ENCODE results near the gene SDK1.

The SDK1 gene

DNA sequence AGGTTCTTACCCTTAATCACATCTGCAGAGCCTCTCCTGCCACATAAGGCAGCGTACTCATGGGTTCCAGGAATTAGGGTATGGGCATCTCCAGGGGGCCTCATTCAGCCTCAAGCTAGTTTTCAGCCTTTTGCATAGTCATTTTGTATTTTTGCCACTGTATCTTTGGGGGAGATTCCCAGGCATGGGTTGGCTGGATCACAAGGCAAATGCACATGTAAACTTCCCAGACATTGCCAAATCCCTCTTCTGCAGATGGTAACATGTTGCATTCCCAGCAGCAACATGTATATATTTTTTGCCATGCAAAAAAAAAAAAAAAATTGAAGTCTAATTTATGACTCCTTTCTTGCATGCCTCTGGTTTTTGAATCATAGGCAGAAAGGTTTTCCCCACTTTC, 785.7 kb downstream of the SDK1 start (continued):
- no peak for TF ChIP-seq WT1 (tag by site-specific recombination; IDR thresholded peaks at IDR 0.05)

DNA sequence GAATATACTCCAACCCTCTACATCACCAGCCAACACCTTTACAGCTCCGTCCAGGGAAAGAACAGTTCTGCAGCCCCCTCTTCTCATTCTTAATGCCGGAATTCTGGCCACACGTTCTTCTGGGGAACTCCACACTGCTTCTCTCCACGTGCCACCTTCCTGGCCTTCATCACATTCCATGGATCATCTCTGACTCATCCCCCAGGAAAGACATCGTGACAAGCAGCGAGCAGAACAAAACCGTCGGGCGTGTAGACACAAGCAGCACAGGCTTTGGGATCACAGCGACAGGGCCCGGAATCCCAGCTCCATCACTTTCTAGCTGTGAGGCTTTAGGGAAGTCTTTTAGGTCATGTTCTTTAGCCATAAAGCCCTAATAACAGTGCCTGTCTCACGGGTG, 790.7 kb downstream of the SDK1 start:
- no peaks in the 10 kb centered on the region for H3K4me1 ChIP-seq (ENCODE audit: control insufficient read depth, insufficient read depth, low read length)
- CTCF ChIA-PET: no interaction called here
- no peak overlapping the region for H3K27ac ChIP-seq (ENCODE audit: extremely low read depth, low read depth, low read length)
- TF ChIP-seq ZFP3 (tag by site-specific recombination; IDR thresholded peaks at IDR 0.05; ENCODE audit: low read depth) (no peak), ZNF48 (tag by site-specific recombination; IDR thresholded peaks at IDR 0.05) (no peak), KLF16 (tag by site-specific recombination; IDR thresholded peaks at IDR 0.05) (no peak), ZNF510 (tag by site-specific recombination; IDR thresholded peaks at IDR 0.05; ENCODE audit: insufficient replicate concordance) (no peak), SCRT2 (tag by site-specific recombination; IDR thresholded peaks at IDR 0.05) (no peak), ZNF169 (tag by site-specific recombination; IDR thresholded peaks at IDR 0.05) (no peak), WT1 (tag by site-specific recombination; IDR thresholded peaks at IDR 0.05) (no peak), ZNF560 (tag by site-specific recombination; IDR thresholded peaks at IDR 0.05; ENCODE audit: borderline replicate concordance) (no peak), ZNF335 (tag by site-specific recombination; conservative IDR thresholded peaks at IDR 0.05) (no peak), ZNF830 (tag by site-specific recombination; IDR thresholded peaks at IDR 0.05; ENCODE audit: low read depth) (no peak), REPIN1 (tag by site-specific recombination; IDR thresholded peaks at IDR 0.05; ENCODE audit: low read depth) (no peak), ZNF76 (tag by site-specific recombination; IDR thresholded peaks at IDR 0.05; ENCODE audit: borderline replicate concordance, low read depth) (no peak), ZNF239 (tag by site-specific recombination; IDR thresholded peaks at IDR 0.05) (no peak), ZNF354C (tag by site-specific recombination; IDR thresholded peaks at IDR 0.05; ENCODE audit: borderline replicate concordance, low read depth) (no peak), BCL11B (tag by site-specific recombination; IDR thresholded peaks at IDR 0.05; ENCODE audit: low read depth) (no peak), ZNF223 (tag by site-specific recombination; IDR thresholded peaks at IDR 0.05) (no peak), ZNF10 (tag by site-specific recombination; IDR thresholded peaks at IDR 0.05) (no peak)
- TF ChIP-seq, protein P1, sequence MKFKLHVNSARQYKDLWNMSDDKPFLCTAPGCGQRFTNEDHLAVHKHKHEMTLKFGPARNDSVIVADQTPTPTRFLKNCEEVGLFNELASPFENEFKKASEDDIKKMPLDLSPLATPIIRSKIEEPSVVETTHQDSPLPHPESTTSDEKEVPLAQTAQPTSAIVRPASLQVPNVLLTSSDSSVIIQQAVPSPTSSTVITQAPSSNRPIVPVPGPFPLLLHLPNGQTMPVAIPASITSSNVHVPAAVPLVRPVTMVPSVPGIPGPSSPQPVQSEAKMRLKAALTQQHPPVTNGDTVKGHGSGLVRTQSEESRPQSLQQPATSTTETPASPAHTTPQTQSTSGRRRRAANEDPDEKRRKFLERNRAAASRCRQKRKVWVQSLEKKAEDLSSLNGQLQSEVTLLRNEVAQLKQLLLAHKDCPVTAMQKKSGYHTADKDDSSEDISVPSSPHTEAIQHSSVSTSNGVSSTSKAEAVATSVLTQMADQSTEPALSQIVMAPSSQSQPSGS (tag by site-specific recombination; IDR thresholded peaks at IDR 0.05; ENCODE audit: low read depth): no peak
- TF ChIP-seq, protein P2, sequence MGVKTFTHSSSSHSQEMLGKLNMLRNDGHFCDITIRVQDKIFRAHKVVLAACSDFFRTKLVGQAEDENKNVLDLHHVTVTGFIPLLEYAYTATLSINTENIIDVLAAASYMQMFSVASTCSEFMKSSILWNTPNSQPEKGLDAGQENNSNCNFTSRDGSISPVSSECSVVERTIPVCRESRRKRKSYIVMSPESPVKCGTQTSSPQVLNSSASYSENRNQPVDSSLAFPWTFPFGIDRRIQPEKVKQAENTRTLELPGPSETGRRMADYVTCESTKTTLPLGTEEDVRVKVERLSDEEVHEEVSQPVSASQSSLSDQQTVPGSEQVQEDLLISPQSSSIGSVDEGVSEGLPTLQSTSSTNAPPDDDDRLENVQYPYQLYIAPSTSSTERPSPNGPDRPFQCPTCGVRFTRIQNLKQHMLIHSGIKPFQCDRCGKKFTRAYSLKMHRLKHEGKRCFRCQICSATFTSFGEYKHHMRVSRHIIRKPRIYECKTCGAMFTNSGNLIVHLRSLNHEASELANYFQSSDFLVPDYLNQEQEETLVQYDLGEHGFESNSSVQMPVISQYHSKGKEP (tag by site-specific recombination; IDR thresholded peaks at IDR 0.05): no peak
- TF ChIP-seq, protein P3, sequence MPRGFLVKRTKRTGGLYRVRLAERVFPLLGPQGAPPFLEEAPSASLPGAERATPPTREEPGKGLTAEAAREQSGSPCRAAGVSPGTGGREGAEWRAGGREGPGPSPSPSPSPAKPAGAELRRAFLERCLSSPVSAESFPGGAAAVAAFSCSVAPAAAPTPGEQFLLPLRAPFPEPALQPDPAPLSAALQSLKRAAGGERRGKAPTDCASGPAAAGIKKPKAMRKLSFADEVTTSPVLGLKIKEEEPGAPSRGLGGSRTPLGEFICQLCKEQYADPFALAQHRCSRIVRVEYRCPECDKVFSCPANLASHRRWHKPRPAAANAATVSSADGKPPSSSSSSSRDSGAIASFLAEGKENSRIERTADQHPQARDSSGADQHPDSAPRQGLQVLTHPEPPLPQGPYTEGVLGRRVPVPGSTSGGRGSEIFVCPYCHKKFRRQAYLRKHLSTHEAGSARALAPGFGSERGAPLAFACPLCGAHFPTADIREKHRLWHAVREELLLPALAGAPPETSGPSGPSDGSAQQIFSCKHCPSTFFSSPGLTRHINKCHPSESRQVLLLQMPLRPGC (tag by site-specific recombination; IDR thresholded peaks at IDR 0.05): no peak
- H3K36me3 ChIP-seq (ENCODE audit: control insufficient read depth in 2 of 2, insufficient read depth in 1 of 2, low read length in 2 of 2): no peaks in the 10 kb centered on the region
- no peaks in the 10 kb centered on the region for H3K9me3 ChIP-seq (ENCODE audit: control insufficient read depth, insufficient read depth, low read depth, low read length)
- H3K4me3 ChIP-seq (ENCODE audit: low read depth, low read length): no peak overlapping the region
- POLR2A ChIA-PET: no interaction called here

DNA sequence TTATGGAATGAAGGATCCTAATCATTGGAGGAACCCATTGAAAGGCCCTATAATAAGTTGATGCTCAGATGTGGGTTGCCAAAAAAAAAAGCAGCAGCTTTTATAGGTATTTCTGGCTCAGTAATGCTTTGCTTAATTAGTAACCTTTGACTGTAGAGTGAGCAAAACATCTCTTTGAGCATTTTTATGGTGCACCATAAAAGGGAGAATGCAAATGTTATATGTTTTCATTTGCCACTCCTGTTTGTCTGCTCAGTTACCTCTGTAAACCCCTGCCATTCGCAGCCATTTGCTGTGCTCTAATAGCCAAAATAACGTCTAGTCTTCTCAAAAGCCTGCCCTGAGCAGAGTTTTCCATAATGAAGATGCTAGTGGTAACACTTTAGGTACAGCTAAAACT, 792.0 kb downstream of the SDK1 start:
- no peaks in the 10 kb centered on the region for H3K9me3 ChIP-seq (ENCODE audit: control insufficient read depth, insufficient read depth, low read depth, low read length)
- POLR2A ChIA-PET: no interaction called here
- H3K4me3 ChIP-seq (ENCODE audit: low read depth, low read length): no peak overlapping the region
- CTCF ChIA-PET: no interaction called here
- H3K36me3 ChIP-seq (ENCODE audit: control insufficient read depth in 2 of 2, insufficient read depth in 1 of 2, low read length in 2 of 2): no peaks in the 10 kb centered on the region
- H3K4me1 ChIP-seq (ENCODE audit: control insufficient read depth, insufficient read depth, low read length): no peaks in the 10 kb centered on the region
- no peak overlapping the region for H3K27ac ChIP-seq (ENCODE audit: extremely low read depth, low read depth, low read length)
- TF ChIP-seq, protein P4, sequence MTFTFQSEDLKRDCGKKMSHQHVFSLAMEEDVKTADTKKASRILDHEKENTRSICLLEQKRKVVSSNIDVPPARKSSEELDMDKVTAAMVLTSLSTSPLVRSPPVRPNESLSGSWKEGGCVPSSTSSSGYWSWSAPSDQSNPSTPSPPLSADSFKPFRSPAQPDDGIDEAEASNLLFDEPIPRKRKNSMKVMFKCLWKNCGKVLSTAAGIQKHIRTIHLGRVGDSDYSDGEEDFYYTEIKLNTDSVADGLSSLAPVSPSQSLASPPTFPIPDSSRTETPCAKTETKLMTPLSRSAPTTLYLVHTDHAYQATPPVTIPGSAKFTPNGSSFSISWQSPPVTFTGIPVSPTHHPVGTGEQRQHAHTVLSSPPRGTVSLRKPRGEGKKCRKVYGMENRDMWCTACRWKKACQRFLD (tag by site-specific recombination; IDR thresholded peaks at IDR 0.05): no peak
- TF ChIP-seq SALL2 (tag by site-specific recombination; IDR thresholded peaks at IDR 0.05; ENCODE audit: borderline replicate concordance) (no peak), ZFP69B (tag by site-specific recombination; IDR thresholded peaks at IDR 0.05) (no peak), WT1 (tag by site-specific recombination; IDR thresholded peaks at IDR 0.05) (no peak), ZNF175 (tag by site-specific recombination; IDR thresholded peaks at IDR 0.05) (no peak), ZNF248 (tag by site-specific recombination; IDR thresholded peaks at IDR 0.05) (no peak), ZBTB20 (tag by site-specific recombination; IDR thresholded peaks at IDR 0.05) (no peak), ZNF394 (tag by site-specific recombination; IDR thresholded peaks at IDR 0.05; ENCODE audit: borderline replicate concordance) (no peak), PRDM1 (tag by site-specific recombination; IDR thresholded peaks at IDR 0.05) (no peak), ZBTB21 (tag by site-specific recombination; IDR thresholded peaks at IDR 0.05) (no peak)

Data from HEK293 (cell line).